HG02588 (cell line): ENCODE results near the gene GBGT1.
"Not testable (repeated sequence)": the region's sequence is repeated elsewhere in the genome, so short reads cannot be mapped to it uniquely, and the experiment has no call there.

Source experiments
- ATAC-seq: cut with Tn5 transposase; IDR thresholded peaks from one replicate; pipeline ENCODE4 v1.9.1; 2021; ENCODE audit warnings: mild to moderate bottlenecking, moderate library complexity; ENCODE audit not compliant: unreplicated experiment

Gene GBGT1

GRCh38 chr9:133163504-133164172 is at the start of gene GBGT1:
GBGT1 (minus strand) TSS chr9:133163914; CDS start chr9:133162412, 1,502 bp downstream.
- ATAC-seq = no peak

- ATAC-seq = no peak
These were observed 46.9 kb upstream of the GBGT1 start for GRCh38 chr9:133210609-133211008.

GRCh38 chr9:133210202-133210532 is 46.5 kb upstream of the GBGT1 start:
- ATAC-seq = no peak

DNA sequence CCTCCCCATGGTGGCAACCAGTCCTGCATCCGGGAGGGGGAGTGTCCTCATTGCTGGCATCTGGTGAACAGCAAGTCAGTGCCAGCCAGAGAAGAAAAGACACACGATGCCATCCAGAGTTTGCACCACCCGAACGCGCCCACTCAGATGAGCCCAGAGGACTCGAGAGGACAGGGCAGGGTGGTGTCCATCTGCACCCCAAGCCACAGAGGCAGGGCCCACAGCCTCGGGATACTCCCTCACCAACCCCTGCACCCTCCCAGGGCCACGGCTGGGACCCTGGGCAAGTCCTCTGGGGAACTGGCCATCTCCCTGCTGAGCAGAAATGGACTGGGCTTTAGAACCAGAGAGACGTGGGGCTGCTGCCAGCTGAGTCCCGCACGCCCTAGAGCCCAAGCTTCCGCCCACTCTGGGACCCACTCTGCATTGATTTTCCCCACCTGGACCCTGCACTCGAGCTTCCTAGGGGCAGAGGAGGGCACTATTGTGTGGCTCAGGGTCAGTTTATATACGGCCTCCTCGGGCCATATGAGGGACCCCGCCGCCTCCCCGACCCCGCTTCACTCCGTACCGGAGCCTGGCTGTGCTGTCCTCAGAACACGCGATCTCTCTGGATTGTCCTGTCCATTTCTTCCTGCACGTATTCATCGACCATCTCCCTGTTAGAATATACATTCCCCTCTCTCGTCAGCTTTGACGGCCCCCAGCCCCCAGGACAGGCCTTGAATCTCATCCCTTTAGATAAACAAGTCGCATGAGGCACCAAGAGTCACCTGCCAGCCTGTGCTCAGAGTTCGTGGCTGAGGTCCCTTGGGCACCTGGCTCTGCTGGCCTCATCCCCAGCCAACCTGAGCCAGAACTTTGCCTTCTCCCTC is 45.9 kb upstream of the GBGT1 start:
- ATAC-seq = not testable (repeated sequence)

DNA sequence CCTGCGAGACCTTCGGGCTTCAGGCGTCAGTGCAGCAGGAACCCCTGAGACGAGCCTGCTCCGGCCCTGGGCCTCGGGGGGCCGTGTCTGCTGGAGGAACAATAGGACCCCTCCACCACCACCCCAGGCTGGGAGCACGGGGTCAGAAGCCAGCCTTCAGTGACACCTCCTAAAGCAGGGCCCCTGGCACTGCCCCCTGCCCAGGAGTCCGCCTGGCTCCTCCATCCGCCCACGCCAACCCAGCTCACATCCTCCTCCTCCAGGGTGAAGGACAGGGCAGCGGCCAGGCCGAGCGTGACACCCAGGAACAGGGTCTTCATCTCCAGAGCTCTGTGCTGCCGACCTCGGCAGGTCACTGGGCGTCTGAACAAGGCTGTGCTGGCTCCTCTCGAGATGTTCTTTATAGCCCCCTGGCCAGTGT is 45.2 kb upstream of the GBGT1 start, which contains the start of gene OBP2B:
Gene OBP2B (minus strand): TSS at position 371 of the 421 bp plus-strand sequence. CDS start 51 bp downstream, at position 320.
- ATAC-seq = not testable (repeated sequence)

DNA sequence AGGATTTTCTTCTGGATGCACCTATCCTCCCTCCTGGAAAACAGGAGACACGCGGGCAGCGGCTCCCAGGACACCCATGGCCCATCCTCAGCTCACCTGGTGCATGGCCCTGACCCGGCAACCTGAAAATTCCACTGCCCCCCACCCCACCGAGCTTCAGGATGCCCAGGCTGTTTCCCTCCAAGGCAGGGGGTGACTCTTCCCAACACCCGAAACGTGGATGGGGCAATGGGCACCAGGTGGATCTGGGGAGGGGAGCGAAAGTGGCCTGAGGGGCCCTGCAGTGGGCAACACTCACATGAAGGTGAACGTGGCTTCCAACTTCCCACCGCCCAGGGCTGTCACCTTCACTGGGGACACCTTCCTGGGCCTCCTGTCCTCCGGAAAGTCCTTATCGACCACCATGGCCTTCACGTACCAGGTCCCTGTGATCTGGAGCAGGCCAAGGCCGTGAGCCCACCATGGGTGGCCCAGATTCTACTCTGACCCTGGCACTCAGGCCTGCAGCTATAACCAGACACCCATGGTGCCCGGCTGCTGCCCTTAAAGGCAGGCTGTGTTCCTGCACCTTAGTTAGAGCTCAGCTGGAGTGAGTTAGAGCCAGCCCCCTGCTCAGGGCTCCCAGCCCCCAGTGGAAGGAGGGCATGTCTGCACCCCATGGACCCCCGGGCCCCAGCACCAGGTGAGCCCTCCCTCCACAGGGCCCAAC is 44.6 kb upstream of the GBGT1 start:
- not testable (repeated sequence) for ATAC-seq

DNA sequence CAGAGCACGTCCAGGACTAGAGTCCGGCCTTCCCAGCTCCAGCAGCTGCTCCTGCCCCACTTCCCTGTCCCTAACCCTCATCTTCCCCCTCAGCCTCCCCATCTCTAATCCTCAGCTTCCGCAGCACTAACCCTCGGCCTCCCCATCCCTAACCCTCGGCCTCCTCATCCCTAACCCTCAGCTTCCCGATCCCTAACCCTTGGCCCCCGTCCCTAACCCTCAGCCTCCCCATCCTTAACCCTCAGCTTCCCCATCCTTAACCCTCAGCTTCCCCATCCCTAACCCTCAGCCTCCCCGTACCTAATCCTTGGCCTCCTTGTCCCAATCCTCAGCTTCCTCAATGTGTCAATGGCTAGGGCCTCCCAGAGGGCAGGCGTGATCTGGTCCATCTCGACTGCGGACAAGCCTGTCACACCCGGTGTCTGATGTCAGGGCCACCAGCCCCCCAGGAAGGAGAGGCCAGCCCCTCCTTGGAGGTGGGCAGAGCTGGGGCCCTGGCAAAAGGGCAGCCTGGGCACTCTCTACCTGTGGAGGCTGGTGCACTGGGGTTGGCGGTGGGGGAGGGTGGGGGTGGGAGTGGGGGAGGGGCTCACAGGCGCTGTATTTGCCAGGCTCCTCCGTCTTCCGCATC is 43.9 kb upstream of the GBGT1 start:
- ATAC-seq = no peak

GRCh38 chr9:133207021-133207531 is 43.4 kb upstream of the GBGT1 start:
- no peak for ATAC-seq

DNA sequence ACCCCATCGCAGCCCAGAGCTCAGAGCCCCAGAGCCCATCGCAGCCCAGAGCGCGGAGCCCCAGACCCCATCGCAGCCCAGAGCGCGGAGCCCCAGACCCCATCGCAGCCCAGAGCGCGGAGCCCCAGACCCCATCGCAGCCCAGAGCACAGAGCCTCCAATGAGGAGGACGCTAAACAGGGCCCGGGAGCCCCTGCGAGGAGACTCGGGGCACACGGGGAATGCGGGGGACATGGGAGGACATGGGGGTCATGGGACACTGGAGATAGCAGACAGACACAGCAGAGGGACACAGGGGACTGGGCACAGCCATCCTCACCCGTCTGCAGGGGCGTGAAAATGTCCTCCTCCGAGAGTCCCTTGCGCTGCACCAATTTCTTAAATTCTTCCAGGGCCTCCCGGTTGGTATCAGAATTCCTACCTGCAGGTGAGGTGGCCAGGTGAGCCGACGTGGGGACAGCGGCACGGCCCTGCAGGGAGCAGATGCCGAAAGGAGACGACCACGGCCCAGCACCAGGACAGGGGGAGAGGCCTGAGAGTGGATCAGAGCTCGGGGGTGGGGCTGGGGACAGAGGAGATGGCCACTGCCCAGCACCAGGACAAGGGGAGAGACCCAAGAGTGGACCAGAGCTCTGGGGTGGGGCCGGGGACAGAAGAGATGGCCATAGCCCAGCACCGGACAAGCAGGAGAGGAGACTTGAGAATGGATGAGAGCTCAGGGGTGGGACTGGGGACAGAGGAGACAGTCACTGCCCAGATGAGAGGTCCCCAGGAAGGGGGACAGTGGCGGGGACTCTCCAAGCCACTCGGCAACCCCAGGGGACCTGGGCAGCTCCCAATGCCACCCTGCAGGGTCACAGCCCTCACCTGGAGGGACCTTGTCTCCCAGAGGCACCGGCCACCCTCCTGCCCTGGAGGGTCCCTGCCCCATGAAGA is 42.5 kb upstream of the GBGT1 start:
- no peak for ATAC-seq

- not testable (repeated sequence) for ATAC-seq
These were observed 41.8 kb upstream of the GBGT1 start for GRCh38 chr9:133205481-133205887.

GRCh38 chr9:133204993-133205336 is 41.3 kb upstream of the GBGT1 start:
- no peak for ATAC-seq

DNA sequence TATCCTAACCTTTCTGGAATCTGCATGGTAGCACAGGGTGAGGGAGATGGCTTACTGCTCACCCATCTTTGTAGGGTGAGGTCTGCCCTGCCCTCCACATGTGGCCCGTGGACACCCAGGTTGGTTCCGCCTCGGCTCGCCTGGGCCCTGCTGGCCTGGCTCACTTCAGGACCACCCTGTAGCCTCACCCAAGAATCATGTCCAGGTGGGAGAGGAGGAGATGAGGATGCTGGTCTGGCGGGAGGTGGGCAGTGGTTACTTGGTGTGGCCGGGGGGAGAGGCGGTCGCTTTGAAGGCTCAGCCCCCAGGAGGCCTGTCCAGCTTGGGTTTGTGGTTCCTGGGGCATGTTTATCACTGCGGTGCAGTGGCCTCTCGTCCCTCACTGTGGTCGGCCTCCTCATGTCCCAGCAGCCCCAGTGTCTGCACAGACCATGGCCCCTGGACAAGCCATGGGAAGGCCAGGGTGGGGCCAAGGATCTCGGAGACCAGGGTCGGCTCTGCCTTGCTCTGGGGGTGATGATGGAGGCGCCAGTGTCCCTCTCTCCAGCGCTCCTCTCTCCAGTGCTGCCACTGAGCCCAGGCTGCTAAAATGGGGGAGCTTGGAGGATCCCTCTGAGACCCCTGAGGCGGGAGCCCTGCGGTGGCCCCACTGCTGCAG is 40.8 kb upstream of the GBGT1 start:
- no peak for ATAC-seq

DNA sequence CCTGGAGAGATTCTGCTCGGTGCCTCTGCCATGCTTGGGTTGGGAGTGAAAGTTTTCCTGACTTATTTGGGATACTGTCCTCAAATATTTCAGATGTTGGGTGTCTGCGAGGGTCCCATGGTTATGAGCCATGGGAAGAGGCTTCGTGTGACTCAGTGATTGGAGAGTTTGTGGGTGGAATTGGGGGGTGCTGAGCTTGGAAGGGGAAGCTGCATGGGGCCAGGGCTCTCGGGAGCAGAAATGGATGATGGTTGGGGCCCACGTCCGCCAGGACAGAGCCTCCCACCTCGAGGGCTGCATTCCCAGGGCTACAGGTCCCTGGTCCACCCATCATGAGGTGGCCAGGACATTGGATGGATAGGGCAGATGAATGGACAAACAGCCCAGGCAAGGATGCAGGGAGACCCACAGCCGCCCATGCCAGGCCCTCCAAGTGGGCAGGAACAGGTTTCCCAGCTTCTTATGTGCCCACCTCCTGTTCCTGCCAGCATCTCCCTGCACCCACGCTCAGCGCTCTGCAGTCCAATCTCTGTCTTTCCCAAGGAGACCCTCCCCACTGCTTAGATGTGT is 39.9 kb upstream of the GBGT1 start:
- ATAC-seq = no peak

DNA sequence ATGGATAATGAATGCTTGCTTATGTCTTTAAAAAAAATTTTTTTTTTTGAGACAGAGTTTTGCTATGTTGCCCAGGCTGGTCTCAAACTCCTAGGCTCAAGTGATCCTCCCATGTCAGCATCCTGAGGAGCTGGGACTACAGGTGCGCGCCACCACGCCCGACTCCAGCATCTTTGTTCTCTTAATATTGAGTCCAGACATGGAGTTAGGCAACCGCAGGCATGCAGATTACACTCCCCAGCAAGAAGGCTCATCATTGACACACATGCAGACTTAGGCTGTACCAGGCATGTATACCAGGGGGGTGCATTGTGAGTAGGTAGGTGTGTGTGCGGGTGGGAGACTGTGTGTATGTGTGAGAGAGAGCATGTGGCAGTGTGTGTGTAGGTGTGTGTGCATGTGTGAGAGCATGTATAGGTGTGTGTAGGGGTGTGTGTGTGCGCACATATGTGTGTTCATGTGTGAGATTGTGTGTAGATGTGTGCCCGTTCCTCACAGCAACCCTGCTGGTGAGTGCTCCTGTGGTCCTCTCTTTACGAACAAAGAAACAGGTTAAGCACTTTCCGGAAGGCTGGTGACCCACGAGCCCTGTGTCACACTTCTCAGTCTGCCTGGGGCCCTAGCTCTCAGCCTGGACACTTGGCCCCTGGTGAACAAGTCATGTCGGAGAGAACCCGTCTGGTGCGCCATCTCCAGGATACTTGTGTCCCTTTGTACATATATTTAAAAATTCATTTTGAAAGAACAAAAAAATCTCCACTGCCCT is 39.2 kb upstream of the GBGT1 start:
- ATAC-seq = no peak

DNA sequence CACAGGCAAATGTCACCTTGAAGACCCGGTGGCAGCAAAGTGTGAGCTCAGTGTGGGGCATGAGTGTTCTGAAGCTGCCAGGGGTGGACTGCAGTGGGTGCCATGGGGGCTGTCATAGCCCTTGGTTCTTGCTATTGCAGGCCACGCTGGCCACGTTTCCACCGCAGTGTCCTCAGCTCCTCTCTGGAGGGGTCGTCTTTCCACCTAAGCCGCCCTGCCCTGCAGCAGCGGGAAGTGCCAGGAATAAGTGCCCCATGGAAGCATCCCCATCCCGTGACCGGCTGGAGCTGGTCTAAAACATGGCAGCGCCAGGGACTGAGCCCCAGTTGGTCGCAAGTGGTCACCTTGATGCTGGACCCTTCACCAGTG is 38.4 kb upstream of the GBGT1 start:
- no peak for ATAC-seq

DNA sequence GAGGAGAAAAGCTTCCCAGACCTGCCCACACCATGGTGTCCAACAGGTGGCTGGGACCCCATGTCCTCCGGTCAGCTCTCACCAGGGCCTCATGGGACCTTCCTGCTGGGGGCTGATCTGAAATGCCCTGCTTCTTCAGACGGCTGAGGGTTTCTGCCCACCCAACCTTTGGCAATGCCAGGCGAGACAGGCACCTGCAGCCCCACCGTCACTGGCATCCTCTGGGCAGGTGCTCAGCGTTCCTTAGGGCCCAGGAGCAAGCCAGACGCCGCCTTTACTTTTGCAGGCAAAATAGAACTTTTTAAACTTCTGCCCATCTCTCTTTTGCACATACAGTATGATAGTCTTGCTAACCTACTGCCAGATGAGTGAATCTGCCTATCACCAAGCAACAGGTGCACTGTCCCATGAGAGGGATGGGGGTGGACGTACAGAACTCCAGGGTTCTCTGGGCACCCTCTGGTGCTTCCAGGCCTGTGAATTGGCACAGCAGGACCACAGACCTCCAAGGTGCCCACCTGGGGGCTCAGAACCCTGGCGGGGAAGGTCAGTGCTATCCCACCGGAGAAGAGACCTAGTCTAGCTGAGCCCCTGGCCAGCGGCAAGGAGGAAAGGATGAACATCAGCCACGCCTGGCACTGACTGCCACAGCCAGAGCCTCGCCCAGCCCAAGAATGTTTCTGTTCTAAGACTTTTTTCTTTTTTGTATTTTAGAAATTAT is 37.9 kb upstream of the GBGT1 start:
- no peak for ATAC-seq

- ATAC-seq = no peak
These were observed 36.9 kb upstream of the GBGT1 start for GRCh38 chr9:133200631-133201030.
